Nephron (organoid): ENCODE results near the gene F2.

ENCODE experiments used
- H3K27ac Mint-ChIP-seq, 3 experiments: 2 replicates each; pipeline ENCODE4 v1.8.0; 2020; ENCODE audit warnings: mixed read lengths in 3 of 3, mild to moderate bottlenecking in 2 of 3, moderate library complexity in 1 of 3
- H3K27me3 Mint-ChIP-seq: 2 replicates; pipeline ENCODE4 v1.8.0; 2021; ENCODE audit warnings: low read depth, mild to moderate bottlenecking, moderate library complexity, mixed read lengths
- H3K36me3 Mint-ChIP-seq: 2 replicates; pipeline ENCODE4 v1.8.0; 2020; ENCODE audit warnings: low read depth, mixed read lengths
- H3K4me1 Mint-ChIP-seq: 2 replicates; pipeline ENCODE4 v1.8.0; 2020; ENCODE audit warnings: mixed read lengths
- H3K4me3 Mint-ChIP-seq, 3 experiments: 2 replicates each; pipeline ENCODE4 v1.8.0; 2020; ENCODE audit warnings: mild to moderate bottlenecking in 3 of 3, mixed read lengths in 3 of 3, moderate library complexity in 2 of 3
- H3K9me3 Mint-ChIP-seq: 2 replicates; pipeline ENCODE4 v1.8.0; 2020; ENCODE audit warnings: mixed read lengths
- TF ChIP-seq, protein P1 (sequence below), 3 experiments: fragments of 200-600 bp; sonication (generic); IDR thresholded peaks; one replicate each; pipeline ENCODE4 v1.5.0; 2021; ENCODE audit warnings: antibody characterized with exemption in 3 of 3; ENCODE audit not compliant: unreplicated experiment in 3 of 3

F2 gene

GRCh38 chr11:46724088-46724487 lies 5.1 kb downstream of the F2 start:
- no peak overlapping the region for H3K4me3 Mint-ChIP-seq
- peaks cover 6% of the 10 kb centered on the region for H3K27me3 Mint-ChIP-seq
- TF ChIP-seq, protein P1, sequence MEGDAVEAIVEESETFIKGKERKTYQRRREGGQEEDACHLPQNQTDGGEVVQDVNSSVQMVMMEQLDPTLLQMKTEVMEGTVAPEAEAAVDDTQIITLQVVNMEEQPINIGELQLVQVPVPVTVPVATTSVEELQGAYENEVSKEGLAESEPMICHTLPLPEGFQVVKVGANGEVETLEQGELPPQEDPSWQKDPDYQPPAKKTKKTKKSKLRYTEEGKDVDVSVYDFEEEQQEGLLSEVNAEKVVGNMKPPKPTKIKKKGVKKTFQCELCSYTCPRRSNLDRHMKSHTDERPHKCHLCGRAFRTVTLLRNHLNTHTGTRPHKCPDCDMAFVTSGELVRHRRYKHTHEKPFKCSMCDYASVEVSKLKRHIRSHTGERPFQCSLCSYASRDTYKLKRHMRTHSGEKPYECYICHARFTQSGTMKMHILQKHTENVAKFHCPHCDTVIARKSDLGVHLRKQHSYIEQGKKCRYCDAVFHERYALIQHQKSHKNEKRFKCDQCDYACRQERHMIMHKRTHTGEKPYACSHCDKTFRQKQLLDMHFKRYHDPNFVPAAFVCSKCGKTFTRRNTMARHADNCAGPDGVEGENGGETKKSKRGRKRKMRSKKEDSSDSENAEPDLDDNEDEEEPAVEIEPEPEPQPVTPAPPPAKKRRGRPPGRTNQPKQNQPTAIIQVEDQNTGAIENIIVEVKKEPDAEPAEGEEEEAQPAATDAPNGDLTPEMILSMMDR (IDR thresholded peaks at IDR 0.05; ENCODE audit: unreplicated experiment in 3 of 3): no peak
- H3K9me3 Mint-ChIP-seq: no peaks in the 10 kb centered on the region
- H3K27ac Mint-ChIP-seq: peak overlapping the region in 1 of 3 experiments; percentile 53
- no peaks in the 10 kb centered on the region for H3K4me1 Mint-ChIP-seq
- H3K36me3 Mint-ChIP-seq: no peaks in the 10 kb centered on the region

GRCh38 chr11:46725338-46726205 lies 6.6 kb downstream of the F2 start:
- H3K27me3 Mint-ChIP-seq: peaks cover 6% of the 10 kb centered on the region

GRCh38 chr11:46726206-46726862 lies 7.3 kb downstream of the F2 start:
- TF ChIP-seq, protein P1 (IDR thresholded peaks at IDR 0.05; ENCODE audit: unreplicated experiment in 3 of 3): no peak
- H3K4me1 Mint-ChIP-seq: no peaks in the 10 kb centered on the region
- H3K27me3 Mint-ChIP-seq: peaks cover 4% of the 10 kb centered on the region
- H3K4me3 Mint-ChIP-seq: no peak overlapping the region
- H3K27ac Mint-ChIP-seq: no peak overlapping the region
- no peaks in the 10 kb centered on the region for H3K9me3 Mint-ChIP-seq
- H3K36me3 Mint-ChIP-seq: no peaks in the 10 kb centered on the region

More at GRCh38 chr11:46725338-46726205, 6.6 kb downstream of the F2 start:
- H3K27ac Mint-ChIP-seq: peak overlapping the region in 1 of 3 experiments; percentile 60
- H3K36me3 Mint-ChIP-seq: no peaks in the 10 kb centered on the region
- H3K9me3 Mint-ChIP-seq: no peaks in the 10 kb centered on the region
- no peaks in the 10 kb centered on the region for H3K4me1 Mint-ChIP-seq
- TF ChIP-seq, protein P1 (IDR thresholded peaks at IDR 0.05; ENCODE audit: unreplicated experiment in 3 of 3): no peak
- H3K4me3 Mint-ChIP-seq: no peak overlapping the region

DNA sequence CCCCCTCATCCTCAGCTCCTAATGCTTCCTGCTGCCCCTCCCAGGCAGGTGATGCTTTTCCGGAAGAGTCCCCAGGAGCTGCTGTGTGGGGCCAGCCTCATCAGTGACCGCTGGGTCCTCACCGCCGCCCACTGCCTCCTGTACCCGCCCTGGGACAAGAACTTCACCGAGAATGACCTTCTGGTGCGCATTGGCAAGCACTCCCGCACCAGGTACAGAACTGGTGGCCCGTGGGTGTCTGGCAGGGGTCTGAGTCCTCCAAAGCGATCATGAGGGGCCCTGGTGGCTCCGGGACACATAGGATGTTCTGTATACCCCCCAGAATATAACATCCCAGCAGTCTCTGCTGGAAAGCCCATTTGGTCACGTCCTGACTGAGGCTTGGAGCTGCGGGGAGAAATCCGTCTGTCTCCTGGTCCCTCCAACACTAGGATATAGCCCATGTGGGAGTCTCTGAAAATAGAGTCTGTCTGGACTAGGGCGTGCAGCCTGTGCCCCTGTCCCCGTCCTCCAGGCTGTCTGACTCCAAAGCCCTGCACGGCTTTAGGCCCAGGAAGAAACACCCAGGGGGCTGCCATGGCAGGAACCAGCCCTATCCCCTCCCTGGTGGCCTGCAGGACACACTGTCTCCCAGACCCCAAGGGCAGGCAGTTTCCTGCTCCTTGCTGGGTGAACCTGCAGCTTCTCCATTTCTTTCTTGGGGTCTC lies 9.1 kb downstream of the F2 start:
- Mint-ChIP-seq H3K27me3 (no peaks in the 10 kb centered on the region), H3K27ac (no peak overlapping the region), H3K36me3 (no peaks in the 10 kb centered on the region), H3K4me3 (no peak overlapping the region), H3K9me3 (no peaks in the 10 kb centered on the region), H3K4me1 (no peaks in the 10 kb centered on the region)
- TF ChIP-seq, protein P1 (IDR thresholded peaks at IDR 0.05; ENCODE audit: unreplicated experiment in 3 of 3): no peak

DNA sequence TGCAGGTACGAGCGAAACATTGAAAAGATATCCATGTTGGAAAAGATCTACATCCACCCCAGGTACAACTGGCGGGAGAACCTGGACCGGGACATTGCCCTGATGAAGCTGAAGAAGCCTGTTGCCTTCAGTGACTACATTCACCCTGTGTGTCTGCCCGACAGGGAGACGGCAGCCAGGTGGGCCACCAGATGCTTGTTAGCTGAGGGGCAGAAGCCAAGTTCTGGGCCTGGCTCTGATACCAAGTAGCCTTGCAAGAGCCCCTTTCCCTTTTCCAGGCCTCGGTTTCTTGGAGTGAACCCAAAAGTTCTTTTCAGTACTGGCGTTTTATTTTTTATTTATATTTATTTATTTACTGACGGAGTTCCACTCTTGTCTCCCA lies 9.6 kb downstream of the F2 start:
- Mint-ChIP-seq H3K9me3 (no peaks in the 10 kb centered on the region), H3K4me1 (no peaks in the 10 kb centered on the region), H3K4me3 (no peak overlapping the region), H3K27ac (no peak overlapping the region), H3K36me3 (no peaks in the 10 kb centered on the region), H3K27me3 (no peaks in the 10 kb centered on the region)
- TF ChIP-seq, protein P1 (IDR thresholded peaks at IDR 0.05; ENCODE audit: unreplicated experiment in 3 of 3): no peak
